GM21447 (cell line): Measurements from ENCODE around the gene DNAH6.
"Not testable (repeated sequence)": the region's sequence is repeated elsewhere in the genome, so short reads cannot be mapped to it uniquely, and the experiment has no call there.

Source experiments
- ATAC-seq: cut with Tn5 transposase; IDR thresholded peaks from one replicate; pipeline ENCODE4 v1.9.1; 2021; ENCODE audit not compliant: unreplicated experiment

The DNAH6 gene

DNA sequence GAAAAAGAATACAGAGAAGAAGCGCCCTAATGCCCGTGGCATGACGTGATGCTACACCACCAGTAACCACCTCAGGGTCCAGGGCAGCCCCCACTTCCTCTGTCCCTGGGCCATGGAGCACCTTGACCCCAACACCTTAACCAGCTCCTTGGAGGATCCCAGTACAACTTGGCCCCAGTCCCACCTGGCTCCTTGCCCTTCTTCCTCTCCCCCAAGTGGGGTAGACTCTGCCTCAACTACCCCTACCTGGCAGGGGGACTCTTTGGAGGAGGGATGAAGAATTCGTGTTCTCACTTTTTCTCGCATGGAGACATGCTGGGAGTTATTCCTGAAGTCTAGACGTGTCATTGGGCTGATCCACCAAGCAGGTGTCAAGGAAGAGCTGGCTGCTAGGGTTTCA, 345.7 kb downstream of the DNAH6 start:
- ATAC-seq = no peak

- no peak for ATAC-seq
Measured at GRCh38 chr2:84865181-84865783, 349.0 kb downstream of the DNAH6 start.

- no peak for ATAC-seq
Measured at GRCh38 chr2:84866122-84866521, 349.8 kb downstream of the DNAH6 start.

- not testable (repeated sequence) for ATAC-seq
Measured at GRCh38 chr2:84868327-84868726, 352.0 kb downstream of the DNAH6 start.
